ENCODE data around the gene RGS3. TPM values are rescaled to one million over a fixed set of nuclear protein-coding genes. Genes with fewer than 3 reads are reported as not detected.

RGS3 gene
- total and polyA plus RNA-seq, 2 of the 13 experiments (the other 11 are each of a cell fraction or from before 2014, with no cell fraction given): 17.1 to 28.8 TPM

DNA sequence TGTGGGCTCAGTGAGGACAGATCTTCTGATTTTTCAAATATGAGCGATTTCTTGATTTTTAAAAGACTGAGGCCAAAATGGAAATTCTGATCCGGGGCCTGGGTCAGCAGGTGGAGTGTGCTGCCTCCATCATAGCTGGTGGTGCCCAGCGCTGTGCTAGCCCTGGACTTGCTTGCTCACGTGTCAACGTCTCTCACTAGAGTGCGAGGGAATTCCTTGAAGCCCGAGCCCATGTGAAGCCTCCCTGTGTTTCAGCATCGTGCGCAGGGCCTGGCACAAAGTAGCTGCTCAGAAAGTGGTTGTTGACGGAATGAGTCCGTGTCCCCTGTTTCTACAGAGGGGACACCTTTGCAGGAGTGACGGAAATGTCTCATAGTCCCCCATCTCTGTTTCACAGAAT, 50.5 kb downstream of the RGS3 start:
- CTCF ChIA-PET (ENCODE audit: low intra/inter-chr PET ratio, low total read pairs): no interaction called here

DNA sequence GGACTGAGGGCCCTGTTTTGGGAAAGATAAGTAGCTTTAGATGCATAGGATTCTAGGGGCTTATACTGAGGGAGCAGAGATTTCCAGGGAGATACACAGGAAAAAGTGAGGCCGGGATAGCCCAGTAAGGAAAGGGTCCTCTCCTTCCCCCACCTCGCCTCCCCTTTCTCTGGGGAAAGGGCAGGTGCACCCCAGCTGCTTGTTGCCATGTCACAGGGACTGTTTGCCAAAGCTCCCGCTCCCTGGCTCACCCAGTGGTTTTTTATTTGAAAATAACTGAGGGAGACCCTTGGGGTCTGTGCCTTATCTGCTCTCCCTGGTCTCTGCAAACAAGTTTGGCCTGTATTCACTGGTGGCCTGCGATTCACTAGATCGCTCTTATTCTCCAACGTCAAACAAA, 51.2 kb downstream of the RGS3 start:
- CTCF ChIA-PET (ENCODE audit: low intra/inter-chr PET ratio, low total read pairs): no interaction called here

More for the DNA sequence above, 50.5 kb downstream of the RGS3 start:
- Histone ChIP-seq H3K36me3 (replicated peaks in 1 of 2; ENCODE audit: control insufficient read depth in 1 of 2, insufficient read depth in 2 of 2, low read length in 2 of 2) (peaks cover 23 to 78% of the 10 kb centered on the region in 2 experiments), H3K27me3 (ENCODE audit: control insufficient read depth in 1 of 2, insufficient read depth in 2 of 2, low read length in 2 of 2) (no peaks in the 10 kb centered on the region), H3K9me3 (ENCODE audit: low read length) (no peaks in the 10 kb centered on the region), H3K27ac (ENCODE audit: extremely low read length, insufficient read depth, low read length) (no peak overlapping the region), H4K20me1 (ENCODE audit: insufficient read depth, low read length) (no peaks in the 10 kb centered on the region), H3K9ac (ENCODE audit: insufficient read depth, low read depth, low read length) (no peak overlapping the region), H3K4me3 (replicated peaks in 1 of 3; ENCODE audit: insufficient read depth in 1 of 3, low read depth in 2 of 3, low read length in 3 of 3) (no peak overlapping the region), H3K4me2 (ENCODE audit: low read depth, low read length) (no peak overlapping the region), H3K4me1 (ENCODE audit: insufficient read depth, low read length) (peaks cover 31% of the 10 kb centered on the region), H3K79me2 (ENCODE audit: insufficient read depth, low read length) (no peaks in the 10 kb centered on the region), H2AFZ (ENCODE audit: low read length) (no peak overlapping the region)
- over 99% methylated on average over 11 of the region's 12 CpGs for WGBS (ENCODE audit: low lambda C conversion rate)
- BruUV-seq (replicated peaks): no TSS peak
- in situ Hi-C loops (cut with HindIII; ENCODE audit: extremely low pct_ligation_motif_present, low pct_unique_long_range_greater_than_20kb) (no loop called here), intact Hi-C loops (cut with micrococcal nuclease; ENCODE audit: unreplicated experiment) (no loop called here)
- ATAC-seq: no peak
- no peak for DNase-seq (ENCODE audit: low spot score)
- no peak for FAIRE-seq
- POLR2A ChIA-PET: interaction anchor here (1.5 kb wide), 1 partner anchor 51 kb away, joined by 3 read pairs; the partner anchor contains the start of gene RGS3
- no peak for TF ChIP-seq HOXA3 (CRISPR knock-in tag; IDR thresholded peaks at IDR 0.05)
- TF ChIP-seq MAZ (IDR thresholded peaks at IDR 0.05; ENCODE audit: borderline replicate concordance, low read depth, low read length): no peak
- TF ChIP-seq MAZ (CRISPR knock-in tag; IDR thresholded peaks at IDR 0.05; ENCODE audit: low read depth): no peak
- TF ChIP-seq ZNF724P (CRISPR knock-in tag; IDR thresholded peaks at IDR 0.05; ENCODE audit: borderline replicate concordance): no peak

More for the DNA sequence above, 51.2 kb downstream of the RGS3 start:
- TF ChIP-seq RBFOX2 (IDR thresholded peaks at IDR 0.05; ENCODE audit: low read depth, low read length) (no peak), ZNF790 (CRISPR knock-in tag; IDR thresholded peaks at IDR 0.05; ENCODE audit: borderline replicate concordance) (no peak)
- Histone ChIP-seq H3K9me3 (ENCODE audit: low read length) (no peaks in the 10 kb centered on the region), H3K27ac (ENCODE audit: extremely low read length, insufficient read depth, low read length) (no peak overlapping the region), H3K4me1 (ENCODE audit: insufficient read depth, low read length) (peaks cover 32% of the 10 kb centered on the region), H3K4me3 (replicated peaks in 1 of 3; ENCODE audit: insufficient read depth in 1 of 3, low read depth in 2 of 3, low read length in 3 of 3) (no peak overlapping the region), H3K36me3 (replicated peaks in 1 of 2; ENCODE audit: control insufficient read depth in 1 of 2, insufficient read depth in 2 of 2, low read length in 2 of 2) (peaks cover 24 to 80% of the 10 kb centered on the region in 2 experiments), H2AFZ (ENCODE audit: low read length) (no peak overlapping the region), H3K79me2 (ENCODE audit: insufficient read depth, low read length) (no peaks in the 10 kb centered on the region), H3K9ac (ENCODE audit: insufficient read depth, low read depth, low read length) (no peak overlapping the region), H4K20me1 (ENCODE audit: insufficient read depth, low read length) (no peaks in the 10 kb centered on the region; the same call in 1 of the 2 replicates), H3K27me3 (ENCODE audit: control insufficient read depth in 1 of 2, insufficient read depth in 2 of 2, low read length in 2 of 2) (no peaks in the 10 kb centered on the region), H3K4me2 (ENCODE audit: low read depth, low read length) (no peak overlapping the region)
- FAIRE-seq: no peak
- intact Hi-C loops (cut with micrococcal nuclease; ENCODE audit: unreplicated experiment) (no loop called here), in situ Hi-C loops (cut with HindIII; ENCODE audit: extremely low pct_ligation_motif_present, low pct_unique_long_range_greater_than_20kb) (no loop called here)
- no peak for DNase-seq (ENCODE audit: low spot score)
- WGBS (ENCODE audit: low lambda C conversion rate): 95% methylated on average over 5 of the region's 6 CpGs
- BruUV-seq (replicated peaks): no TSS peak
- ATAC-seq: no peak
- POLR2A ChIA-PET: interaction anchor here (1.5 kb wide), 1 partner anchor 52 kb away, joined by 3 read pairs; the partner anchor contains the start of gene RGS3
